HG03354 (cell line): ENCODE measurements around the gene DYSF.

ENCODE experiments used
- ATAC-seq: cut with Tn5 transposase; IDR thresholded peaks from one replicate; pipeline ENCODE4 v1.9.1; 2021; ENCODE audit warnings: mild to moderate bottlenecking; ENCODE audit not compliant: unreplicated experiment, poor library complexity, severe bottlenecking

DYSF gene

GRCh38 chr2:71496156-71496770, 42.9 kb downstream of the DYSF start:
- ATAC-seq: no peak

- no peak for ATAC-seq
Measured at GRCh38 chr2:71498261-71498701, 44.9 kb downstream of the DYSF start.

DNA sequence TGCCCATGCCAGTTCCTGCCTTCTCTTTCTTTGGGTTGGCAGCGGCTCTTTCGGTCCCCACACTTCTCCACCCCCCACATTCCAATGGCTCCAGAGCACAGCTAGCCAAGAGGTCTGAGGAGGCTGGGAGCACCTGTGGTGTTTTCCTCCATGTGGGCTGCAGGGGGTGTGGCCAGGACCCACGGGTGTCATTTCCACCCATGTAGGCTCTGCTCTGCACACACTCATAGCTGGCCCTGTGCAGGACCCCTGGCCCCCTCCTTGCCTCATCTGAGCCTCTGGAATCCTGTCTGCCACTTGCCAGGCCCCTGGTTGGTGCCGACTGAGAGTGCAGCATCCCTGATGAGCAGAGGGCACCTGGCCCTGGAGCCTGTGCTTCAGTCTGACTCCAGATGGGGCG, 46.3 kb downstream of the DYSF start:
- ATAC-seq: no peak

GRCh38 chr2:71500426-71501079, 47.2 kb downstream of the DYSF start:
- no peak for ATAC-seq

DNA sequence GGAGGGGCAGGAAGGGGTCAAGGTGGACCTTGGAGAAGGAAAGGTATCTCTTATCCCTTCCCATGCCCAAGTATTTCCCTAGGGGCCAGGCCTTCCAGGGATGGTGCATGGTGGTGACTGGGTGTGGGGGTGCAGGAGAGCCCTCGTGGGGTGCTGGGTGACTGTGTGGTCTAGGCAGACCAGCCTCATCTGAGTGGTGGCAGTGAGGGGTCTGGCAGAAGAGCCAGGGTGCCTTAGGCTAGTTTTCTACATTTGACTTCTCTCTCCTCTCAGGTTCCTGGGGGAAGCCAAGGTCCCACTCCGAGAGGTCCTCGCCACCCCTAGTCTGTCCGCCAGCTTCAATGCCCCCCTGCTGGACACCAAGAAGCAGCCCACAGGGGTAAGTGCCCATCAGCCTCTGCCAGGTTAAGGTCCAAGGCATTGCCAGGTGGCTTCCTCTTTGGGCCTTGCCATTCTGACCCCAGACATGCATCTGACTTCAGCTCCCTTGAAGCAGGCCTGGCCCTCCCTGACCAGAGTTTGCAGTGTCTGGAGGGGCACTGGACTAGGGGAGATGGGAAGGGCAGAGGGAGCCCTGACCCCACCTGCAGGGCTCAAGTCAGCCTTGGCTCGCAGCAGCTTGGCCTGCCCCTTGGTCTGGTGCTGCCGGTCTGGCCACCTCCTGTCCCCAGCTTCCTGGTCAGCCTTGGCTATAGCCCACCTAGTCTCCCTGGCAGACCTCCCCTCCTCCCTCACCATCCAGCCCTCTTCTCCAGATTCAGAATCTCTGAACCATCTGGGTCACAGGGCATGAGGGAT, 49.8 kb downstream of the DYSF start:
- ATAC-seq: no peak

- no peak for ATAC-seq
Measured at GRCh38 chr2:71503837-71504236, 50.5 kb downstream of the DYSF start.

DNA sequence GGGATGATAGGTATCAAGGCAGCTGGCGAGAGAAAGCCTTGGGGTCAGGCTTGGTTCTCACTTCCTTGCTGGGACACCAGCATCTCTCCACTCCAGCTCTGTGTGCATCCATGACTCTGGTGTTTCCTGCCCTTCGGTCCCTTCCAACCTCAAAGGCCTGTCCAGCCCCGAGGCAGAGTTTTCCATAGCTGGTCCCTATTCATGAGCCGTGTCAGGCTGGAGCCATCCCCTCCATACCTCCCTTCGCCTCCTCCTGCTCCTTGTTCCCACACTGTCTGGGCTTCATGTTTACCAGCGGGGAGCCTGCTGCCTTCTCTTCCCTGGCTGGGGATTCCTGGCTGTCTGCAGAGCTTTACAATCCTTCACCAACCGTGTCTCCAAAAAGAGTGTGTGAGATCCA, 51.2 kb downstream of the DYSF start:
- no peak for ATAC-seq

- ATAC-seq: no peak
Measured at GRCh38 chr2:71505086-71505769, 51.9 kb downstream of the DYSF start.

GRCh38 chr2:71505770-71506140, 52.4 kb downstream of the DYSF start:
- ATAC-seq: no peak

DNA sequence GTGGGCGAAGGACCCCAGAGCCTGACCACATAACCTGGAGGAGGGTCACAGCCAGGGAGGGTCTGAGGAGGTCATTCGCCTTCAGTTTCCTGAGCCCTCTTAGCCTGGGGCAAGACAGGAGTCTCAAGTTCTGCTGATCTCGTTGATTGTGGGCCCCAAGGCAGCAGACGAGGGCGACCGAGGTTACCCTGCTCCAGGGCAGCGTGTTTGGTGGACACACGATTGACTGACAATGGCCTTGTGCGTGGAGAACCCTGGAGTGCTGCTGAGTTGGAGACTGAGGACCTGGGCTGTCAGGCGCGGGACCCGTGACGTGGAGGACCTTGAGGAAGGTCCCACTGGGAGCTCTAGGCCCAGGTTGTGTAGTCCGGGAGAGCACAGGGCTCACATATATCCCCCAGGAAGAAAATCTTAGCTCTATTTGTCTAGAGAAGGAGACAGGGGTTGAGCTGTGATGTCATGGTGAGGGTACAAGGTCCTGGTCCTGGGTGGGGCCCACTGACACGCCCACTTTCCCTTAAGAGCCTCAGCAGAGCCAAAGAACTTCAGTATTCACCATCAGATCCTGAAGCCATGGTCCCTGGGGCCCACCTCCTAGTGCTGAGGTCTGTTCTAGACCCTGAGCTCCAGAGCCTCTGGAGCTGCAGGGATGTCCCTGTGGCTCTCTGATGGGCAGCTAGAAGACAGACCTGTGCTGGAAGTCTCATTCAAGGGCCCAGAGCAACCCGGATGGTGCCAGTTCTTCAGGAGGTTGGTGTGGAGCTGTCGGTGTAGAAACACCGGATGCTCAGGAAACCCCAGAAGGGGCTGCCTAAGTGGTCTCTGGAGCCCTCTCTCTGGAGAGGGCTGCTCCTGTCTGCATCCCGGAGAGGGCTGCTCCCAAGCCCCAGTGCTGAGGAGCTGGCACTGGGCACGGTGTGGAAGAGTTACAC, 53.1 kb downstream of the DYSF start:
- no peak for ATAC-seq

DNA sequence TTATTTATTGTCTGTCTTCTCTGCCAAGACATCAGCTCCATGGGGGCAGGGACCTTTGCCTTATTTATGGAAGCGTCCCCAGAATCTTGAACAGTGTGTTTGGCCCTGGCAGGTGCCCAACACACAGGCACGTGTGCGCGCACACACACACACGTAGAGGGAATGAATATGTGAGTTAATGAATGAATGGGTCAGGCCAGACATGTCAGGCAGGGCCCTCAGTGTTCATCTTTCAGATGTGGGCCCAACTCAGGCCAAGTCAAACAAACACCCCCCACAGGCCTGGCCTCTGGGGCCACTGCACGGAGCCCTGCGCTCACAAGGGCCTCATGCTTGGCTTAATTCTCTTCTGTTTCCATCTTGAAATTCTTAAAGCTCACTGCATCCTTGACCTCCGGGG, 54.1 kb downstream of the DYSF start:
- ATAC-seq: no peak

- ATAC-seq: peak; percentile 71
Measured at GRCh38 chr2:71510196-71510807, 56.9 kb downstream of the DYSF start.

DNA sequence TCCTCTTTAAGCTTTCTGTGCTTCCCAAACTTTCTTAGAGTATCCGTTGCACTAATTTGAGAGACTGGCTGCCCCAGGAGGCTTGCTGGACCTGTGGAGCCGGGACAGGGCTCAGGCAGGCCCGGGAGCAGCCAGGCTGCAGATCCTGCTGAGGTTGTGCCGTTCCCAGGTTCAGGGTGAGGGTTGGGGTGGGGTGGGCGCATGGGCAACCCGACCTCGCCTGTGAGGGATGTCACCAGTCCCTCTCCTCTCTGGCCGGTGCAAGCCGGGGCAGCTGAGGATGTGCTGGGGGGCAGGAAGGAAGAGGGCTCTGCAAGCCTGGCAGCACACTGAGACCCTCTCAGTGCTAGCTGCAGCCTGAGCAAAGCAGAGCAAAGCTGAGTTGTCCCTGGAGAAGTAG, 57.6 kb downstream of the DYSF start:
- ATAC-seq: no peak

DNA sequence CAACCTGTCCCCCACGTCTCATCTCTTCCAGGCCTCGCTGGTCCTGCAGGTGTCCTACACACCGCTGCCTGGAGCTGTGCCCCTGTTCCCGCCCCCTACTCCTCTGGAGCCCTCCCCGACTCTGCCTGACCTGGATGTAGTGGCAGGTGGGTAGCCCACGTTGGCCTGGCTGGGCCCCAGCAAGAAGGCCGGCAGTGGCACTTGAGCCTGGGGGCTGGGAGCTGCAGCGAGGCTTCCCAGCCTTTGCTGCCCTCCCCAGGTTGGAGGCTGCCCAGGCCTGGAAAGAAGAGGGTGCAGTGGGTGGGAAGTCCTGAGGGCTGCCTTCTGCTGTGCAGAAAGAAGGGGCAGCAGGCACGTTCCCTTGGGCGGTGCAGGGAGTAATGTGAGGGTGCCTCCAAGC, 58.4 kb downstream of the DYSF start:
- no peak for ATAC-seq

GRCh38 chr2:71512386-71512785, 59.0 kb downstream of the DYSF start:
- no peak for ATAC-seq

DNA sequence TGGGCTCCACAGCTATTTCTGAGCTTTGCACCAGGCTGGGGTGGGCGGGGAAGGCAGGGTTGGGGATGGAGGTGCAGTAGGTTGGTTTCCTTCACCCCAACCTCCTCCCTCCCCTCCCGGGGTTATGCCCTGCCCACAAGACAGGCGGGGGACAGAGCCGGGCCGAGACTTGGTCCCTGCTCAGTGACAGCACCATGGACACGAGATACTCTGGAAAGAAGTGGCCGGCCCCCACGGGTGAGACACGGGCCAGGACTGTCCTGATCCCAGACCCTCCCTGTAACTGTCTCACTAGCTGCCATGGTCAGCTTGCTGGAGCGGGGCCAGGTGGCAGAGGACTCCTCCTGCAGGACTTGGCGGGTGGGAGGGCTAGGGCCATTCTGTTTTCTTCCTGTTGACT, 59.7 kb downstream of the DYSF start:
- no peak for ATAC-seq

DNA sequence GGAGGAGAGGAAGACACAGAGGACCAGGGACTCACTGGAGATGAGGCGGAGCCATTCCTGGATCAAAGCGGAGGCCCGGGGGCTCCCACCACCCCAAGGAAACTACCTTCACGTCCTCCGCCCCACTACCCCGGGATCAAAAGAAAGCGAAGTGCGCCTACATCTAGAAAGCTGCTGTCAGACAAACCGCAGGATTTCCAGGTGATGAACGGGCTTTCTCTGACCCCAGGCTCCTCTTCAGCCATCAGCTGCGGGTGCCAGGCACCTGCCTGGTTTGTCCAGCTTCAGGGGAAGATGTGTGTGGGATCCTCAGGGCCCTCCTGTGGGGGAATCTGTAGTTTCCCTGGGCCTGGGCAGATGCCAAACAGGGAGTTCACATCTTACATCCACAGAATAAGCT, 60.4 kb downstream of the DYSF start:
- ATAC-seq: no peak

DNA sequence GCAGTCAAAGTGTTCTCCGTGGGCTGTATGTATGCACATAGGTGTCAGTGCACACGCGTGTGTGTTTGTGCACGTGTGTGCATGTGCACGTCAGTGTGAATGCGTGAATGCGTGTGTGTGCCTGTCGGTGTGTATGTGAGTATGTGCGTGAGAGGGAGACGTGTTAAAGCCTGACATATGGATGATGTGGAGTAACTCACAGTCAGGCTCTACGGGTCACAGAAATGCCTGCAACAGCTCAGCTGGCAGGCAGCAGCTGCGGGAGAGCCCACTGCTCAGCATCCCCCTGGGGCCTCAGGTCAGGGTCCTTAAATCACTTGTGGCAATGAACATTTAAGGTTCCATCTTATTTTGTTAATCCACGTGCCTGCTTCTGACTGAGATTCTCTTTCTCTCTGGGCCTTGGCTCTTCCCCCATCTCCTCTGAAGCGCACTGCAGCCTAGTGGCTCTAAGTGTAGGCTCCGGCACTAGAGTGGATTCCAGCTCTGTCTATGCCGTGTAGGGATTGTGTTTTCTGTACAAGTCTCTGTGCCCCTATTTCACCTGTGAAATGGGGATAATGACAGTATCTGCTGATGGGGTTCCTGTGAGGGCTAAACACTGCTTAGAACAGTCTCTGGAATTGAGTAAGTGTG, 63.0 kb downstream of the DYSF start:
- no peak for ATAC-seq

GRCh38 chr2:71517851-71518250, 64.5 kb downstream of the DYSF start:
- ATAC-seq: no peak
